Heart left ventricle (tissue), 13 donors: ENCODE results near the gene COQ4.

ENCODE experiments used
- CTCF ChIP-seq, 12 donors: fragments of 200-600 bp; sonication (generic) in 4 of 12; IDR thresholded peaks; one replicate each; pipeline versions ENCODE4 v1.5.0 to v1.8.0; 2018 to 2022; ENCODE audit warnings: antibody characterized with exemption in 12 of 12, mild to moderate bottlenecking in 5 of 12
- POLR2A ChIP-seq, 2 donors: fragments of 450-650 bp; IDR thresholded peaks; one replicate each; pipeline ENCODE4 v1.6.1; 2017; ENCODE audit warnings: antibody characterized with exemption in 2 of 2, mild to moderate bottlenecking in 2 of 2, moderate library complexity in 2 of 2
- donor health status: ischemic (EF 13 %, LVEDD 7.1; RV severe dilation, severe dysfunction).
- donor health status: DM: no; HTN: yes; CAD: no.
- donor health status: DM: no; HTN: no; CAD: no.
- donor health status: ischemic (EF 25% LVEDD 6.9; RV normal size, moderate dysfunction).
- donor health status: ischemic (EF 25% LVEDD 5.7; RV mildly dilated, moderate dysfunction).
- donor health status: ischemic (EF 35%, LVEDD 5.7; RV mildly dilated, moderate dysfunction).
- donor health status: nonischemic (EF 11% LVEDD 7.7; RV severe dilation, severe dysfunction).
- donor health status: DM: yes; HTN: yes; CAD: no.
- donor health status: PGD.
- donor health status: ischemic (EF 29% LVEDD 5.4; RV normal size, mild dysfunction).
- donor health status: nonischemic (EF 23%, LVEDD 6.1; RV moderate dilation, normal function).

- no peak for TF ChIP-seq CTCF (IDR thresholded peaks at IDR 0.05)
- TF ChIP-seq POLR2A (IDR thresholded peaks at IDR 0.05): no peak
Measured at GRCh38 chr9:128309551-128309950, 13.1 kb upstream of the COQ4 start.
